ENCODE data around the gene ADAM23.

DNA sequence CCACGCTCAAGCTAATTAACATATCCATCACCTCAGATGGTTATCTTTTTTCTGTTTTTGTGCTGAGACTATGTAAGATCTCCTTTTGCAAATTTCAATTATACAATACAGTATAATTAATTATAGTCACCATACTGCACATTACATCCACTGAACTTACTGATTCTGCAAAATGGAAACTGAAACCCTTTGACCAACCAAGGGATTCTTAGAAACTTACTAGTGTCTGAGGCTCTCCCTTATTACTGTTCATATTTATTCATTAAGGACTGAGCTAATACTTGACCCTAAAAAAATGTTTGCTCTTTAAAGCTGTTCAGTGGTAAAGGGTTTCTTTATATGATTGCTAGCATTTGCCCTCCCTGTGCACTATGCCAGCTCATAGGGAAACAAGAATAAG lies 50.7 kb downstream of the ADAM23 start:
- TF ChIP-seq POLR2A (IDR thresholded peaks at IDR 0.05) = no peak
- TF ChIP-seq, protein P1, sequence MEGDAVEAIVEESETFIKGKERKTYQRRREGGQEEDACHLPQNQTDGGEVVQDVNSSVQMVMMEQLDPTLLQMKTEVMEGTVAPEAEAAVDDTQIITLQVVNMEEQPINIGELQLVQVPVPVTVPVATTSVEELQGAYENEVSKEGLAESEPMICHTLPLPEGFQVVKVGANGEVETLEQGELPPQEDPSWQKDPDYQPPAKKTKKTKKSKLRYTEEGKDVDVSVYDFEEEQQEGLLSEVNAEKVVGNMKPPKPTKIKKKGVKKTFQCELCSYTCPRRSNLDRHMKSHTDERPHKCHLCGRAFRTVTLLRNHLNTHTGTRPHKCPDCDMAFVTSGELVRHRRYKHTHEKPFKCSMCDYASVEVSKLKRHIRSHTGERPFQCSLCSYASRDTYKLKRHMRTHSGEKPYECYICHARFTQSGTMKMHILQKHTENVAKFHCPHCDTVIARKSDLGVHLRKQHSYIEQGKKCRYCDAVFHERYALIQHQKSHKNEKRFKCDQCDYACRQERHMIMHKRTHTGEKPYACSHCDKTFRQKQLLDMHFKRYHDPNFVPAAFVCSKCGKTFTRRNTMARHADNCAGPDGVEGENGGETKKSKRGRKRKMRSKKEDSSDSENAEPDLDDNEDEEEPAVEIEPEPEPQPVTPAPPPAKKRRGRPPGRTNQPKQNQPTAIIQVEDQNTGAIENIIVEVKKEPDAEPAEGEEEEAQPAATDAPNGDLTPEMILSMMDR (IDR thresholded peaks at IDR 0.05) = no peak
- no peak for TF ChIP-seq POLR2AphosphoS5 (IDR thresholded peaks at IDR 0.05)

Measured in prostate gland (tissue), 2 donors.